Measurements from ENCODE around the gene CD84.
"Not testable (repeated sequence)": the region's sequence is repeated elsewhere in the genome, so short reads cannot be mapped to it uniquely, and the experiment has no call there.

CD84 gene

GRCh38 chr1:160610569-160611242 lies 31.4 kb upstream of the CD84 start:
- DNase-seq (ENCODE audit: low spot score) = no peak

- DNase-seq (ENCODE audit: low spot score) = no peak
Observed at GRCh38 chr1:160608941-160609340, 29.6 kb upstream of the CD84 start.

DNA sequence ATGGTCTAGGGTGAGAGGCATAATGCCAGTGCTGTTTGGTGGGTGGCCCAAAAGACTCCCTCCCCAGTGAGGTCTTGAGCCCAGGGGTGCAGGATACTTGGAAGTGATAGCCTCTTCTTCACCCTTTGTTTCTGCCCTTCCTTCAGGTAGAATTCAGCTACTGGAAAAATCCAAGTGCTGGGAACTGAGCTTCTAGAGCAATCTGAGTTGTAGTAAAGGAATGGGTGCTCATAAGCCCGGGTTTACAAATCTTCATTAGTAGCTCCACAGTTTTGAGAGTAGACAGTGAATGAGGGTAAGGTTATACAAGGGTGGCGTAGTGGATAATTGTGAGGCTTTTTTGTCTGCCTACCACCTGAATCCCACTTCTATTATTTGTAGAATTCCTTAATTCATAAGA lies 29.2 kb upstream of the CD84 start:
- no peak for DNase-seq (ENCODE audit: low spot score)

GRCh38 chr1:160608057-160608456 lies 28.8 kb upstream of the CD84 start:
- DNase-seq (ENCODE audit: low spot score) = no peak

- no peak for DNase-seq (ENCODE audit: low spot score)
Observed at GRCh38 chr1:160607672-160608032, 28.4 kb upstream of the CD84 start.

DNA sequence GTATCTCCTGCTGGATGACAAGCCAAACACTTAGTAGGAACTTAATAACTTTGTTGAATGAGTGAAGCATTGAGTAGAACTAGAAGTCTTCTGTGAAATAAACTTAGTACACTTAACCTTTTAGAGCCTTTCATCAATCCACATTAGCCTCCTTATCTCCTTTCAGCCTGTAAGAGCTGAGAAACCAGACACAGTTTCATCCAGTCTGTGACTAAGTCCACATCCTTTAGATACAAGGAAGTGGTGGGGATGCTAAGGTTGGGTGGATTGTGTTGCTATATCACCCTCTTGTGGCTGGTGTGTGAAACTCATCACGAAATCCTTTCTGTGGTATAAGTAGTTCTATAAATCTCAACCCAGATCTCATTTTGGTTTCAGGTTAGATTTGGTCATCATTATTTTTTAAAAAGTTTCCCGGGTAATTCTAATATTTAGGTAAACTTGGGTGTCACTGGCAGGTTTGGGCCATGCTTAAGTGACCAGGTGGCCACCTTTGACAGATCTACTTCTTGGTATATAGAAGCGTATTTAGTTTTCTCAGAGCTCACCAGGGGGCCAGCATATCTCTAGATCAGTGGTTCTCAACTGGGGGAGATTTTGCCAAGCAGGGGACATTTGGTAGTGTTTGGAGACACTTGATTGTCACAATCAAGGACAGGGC lies 27.8 kb upstream of the CD84 start:
- no peak for DNase-seq (ENCODE audit: low spot score)

DNA sequence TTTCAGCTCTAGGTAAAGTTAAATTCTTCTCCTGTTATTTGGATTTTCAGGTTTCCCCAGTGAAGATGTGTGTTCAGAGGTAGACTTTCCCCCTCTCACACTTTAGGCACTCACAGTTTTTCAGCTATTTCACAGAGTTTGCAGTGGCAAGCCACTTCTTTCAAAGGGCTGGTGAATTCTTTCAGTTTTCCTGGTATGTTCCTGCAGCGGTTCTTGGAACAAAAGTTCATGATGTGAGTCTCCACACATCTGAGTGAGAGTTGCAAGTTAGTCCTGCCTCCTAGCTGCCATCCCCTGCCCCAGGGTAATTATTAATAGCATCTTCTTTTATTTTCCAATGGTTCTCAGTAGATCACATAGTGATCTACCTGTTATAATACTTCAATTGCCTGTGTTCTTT lies 27.3 kb upstream of the CD84 start:
- no peak for DNase-seq (ENCODE audit: low spot score)

- no peak for DNase-seq (ENCODE audit: low spot score)
Observed at GRCh38 chr1:160605792-160606479, 26.6 kb upstream of the CD84 start.

DNA sequence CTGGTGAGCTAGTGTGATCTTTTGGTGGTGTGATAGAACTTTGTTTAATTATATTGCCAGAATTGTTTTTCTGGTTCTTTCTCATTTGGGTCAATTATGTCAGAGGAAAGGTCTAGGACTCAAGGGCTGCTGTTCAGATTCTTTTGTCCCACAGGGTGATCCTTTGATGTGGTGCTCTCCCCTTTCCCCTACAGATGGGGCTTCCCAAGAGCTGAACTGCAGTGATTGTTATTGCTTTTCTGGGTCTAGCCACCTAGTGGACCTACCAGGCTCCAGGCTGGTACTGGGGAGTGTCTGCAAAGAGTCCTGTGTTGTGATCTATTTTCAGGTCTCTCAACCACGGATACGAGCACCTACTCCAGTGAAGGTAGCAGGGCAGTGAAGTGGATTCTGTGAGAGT lies 25.9 kb upstream of the CD84 start:
- DNase-seq (ENCODE audit: low spot score) = no peak

GRCh38 chr1:160597705-160598104 lies 18.4 kb upstream of the CD84 start:
- no peak for DNase-seq (ENCODE audit: low spot score)

DNA sequence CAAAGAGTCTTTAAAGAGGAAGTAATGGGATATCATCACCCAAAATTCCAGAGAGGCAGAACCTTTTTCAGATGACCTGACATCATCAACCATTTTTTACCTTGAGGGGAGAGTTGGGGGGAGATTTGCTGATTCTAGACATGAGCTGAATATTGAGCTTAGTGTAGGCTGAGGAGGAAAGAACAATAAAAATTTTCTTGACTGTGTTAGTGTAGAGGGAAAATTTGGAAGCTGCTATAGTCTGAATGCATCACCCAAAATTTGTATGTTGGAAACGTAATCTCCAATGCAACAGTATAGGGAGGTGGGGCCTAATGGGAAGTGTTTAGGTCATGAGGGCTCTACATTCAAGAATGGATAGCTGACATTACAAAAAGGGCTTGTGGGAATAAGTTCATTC lies 17.8 kb upstream of the CD84 start:
- DNase-seq (ENCODE audit: low spot score) = no peak

DNA sequence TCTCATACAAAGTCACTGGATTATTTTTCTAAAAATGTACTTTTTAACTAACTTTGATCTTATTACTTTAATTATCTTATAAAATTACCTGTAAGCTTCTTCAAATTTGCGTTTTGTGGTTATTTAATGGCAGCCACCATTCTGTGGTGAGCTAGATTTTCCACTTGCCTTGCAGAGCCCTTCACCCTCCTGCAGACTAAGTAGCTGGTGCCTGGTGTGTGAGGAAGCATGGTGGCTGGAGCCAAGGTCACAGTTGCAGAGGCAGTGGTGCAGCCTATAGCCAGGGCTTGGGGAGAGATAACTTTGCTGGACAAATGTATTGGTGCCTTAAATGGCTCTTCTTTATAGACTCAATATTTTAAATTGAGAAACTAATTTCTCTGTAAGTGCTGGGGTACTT lies 11.2 kb upstream of the CD84 start:
- DNase-seq (ENCODE audit: low spot score) = no peak

GRCh38 chr1:160588468-160588867 lies 9.2 kb upstream of the CD84 start:
- no peak for DNase-seq (ENCODE audit: low spot score)

GRCh38 chr1:160584784-160585183 lies 5.5 kb upstream of the CD84 start:
- DNase-seq (ENCODE audit: low spot score) = no peak

DNA sequence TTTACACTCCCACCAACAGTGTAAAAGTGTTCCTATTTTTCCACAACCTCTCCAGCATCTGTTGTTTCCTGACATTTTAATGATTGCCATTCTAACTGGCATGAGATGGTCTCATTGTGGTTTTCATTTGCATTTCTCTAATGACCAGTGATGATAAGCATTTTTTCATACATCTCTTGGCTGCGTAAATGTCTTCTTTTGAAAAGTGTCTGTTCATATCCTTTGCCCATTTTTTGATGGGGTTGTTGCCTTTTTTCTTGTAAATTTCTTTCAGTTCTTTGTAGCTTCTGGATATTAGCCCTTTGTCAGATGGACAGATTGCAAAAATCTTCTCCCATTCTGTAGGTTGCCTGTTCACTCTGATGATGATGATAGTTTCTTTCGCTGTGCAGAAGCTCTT lies 3.7 kb upstream of the CD84 start:
- not testable (repeated sequence) for DNase-seq (ENCODE audit: low spot score)

DNA sequence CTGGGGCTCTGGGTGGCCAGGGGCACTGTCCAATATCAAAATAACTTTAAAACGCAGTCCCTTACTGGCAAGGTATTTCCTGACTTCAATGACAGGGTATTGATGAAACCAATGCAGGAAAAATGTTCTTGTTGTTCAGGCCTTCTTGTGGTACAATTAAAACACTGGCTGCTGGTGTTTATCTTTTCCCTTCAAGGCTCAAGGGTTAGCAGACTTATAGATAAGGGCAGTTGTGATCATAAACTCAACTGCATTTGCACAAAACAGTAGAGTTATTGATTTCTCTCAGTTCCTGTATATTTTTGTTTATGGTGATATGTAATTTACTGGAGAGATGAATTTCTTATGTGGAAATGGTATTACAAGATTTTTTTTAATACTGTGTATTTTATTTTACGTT lies 2.7 kb upstream of the CD84 start:
- DNase-seq (ENCODE audit: low spot score) = no peak

- no peak for DNase-seq (ENCODE audit: low spot score)
Observed at GRCh38 chr1:160580221-160580812, 1.0 kb upstream of the CD84 start.

GRCh38 chr1:160578525-160579191 lies 638 bp downstream of the CD84 start:
- no peak for DNase-seq (ENCODE audit: low spot score)

- no peak for DNase-seq (ENCODE audit: low spot score)
Observed at GRCh38 chr1:160578175-160578524, 1.1 kb downstream of the CD84 start.

DNA sequence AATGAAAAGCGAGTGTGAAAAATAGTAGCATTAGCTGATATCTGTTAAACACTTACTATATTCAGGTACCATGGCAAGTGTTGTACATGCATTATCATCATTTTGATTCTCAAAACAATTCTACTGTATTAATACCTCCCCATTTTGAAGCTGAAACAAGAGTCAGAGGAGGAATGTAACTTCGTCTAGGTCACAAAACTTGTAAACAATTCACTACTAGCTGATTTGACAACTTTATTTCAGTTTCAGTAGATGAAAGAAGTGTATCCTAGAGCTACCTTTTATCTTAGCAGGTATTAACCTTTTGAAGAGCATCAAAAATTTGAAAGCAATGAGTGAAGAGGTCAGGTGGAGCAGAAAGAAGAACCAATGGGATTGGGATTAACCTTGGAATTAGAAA lies 1.6 kb downstream of the CD84 start:
- DNase-seq (ENCODE audit: low spot score) = no peak

- no peak for DNase-seq (ENCODE audit: low spot score)
Observed at GRCh38 chr1:160576884-160577283, 2.4 kb downstream of the CD84 start.

DNA sequence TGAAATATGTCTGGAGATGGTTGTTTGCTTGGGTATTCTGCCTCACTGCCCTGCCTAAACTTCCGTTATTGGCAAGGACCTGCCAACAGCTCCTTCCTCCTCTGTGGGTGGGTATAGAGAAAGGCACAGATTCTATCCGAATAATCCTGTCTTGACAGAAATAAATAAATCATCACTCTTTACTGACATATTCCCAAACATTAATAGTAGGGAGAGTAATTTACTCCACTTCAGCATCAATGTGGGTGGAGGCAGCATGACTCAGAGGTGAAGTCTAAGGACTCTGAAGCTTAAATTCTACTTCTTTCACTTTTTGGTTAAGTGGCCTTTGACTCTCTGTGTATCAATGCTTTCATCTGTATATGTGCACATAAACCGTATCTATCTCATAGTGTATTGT lies 2.9 kb downstream of the CD84 start:
- no peak for DNase-seq (ENCODE audit: low spot score)

All from ecto neural progenitor cell (in vitro differentiated cells).